B cell (primary cell): ENCODE measurements around the gene TRIM41. TPM values are rescaled to one million over a fixed set of nuclear protein-coding genes. Genes with fewer than 3 reads are reported as not detected.
"Not testable (repeated sequence)": the region's sequence is repeated elsewhere in the genome, so short reads cannot be mapped to it uniquely, and the experiment has no call there.

ENCODE experiments used
- ATAC-seq: fragments of 200-7000 bp; cut with Tn5 transposase; one replicate; pipeline ENCODE4 v1.10.0; 2021; ENCODE audit warnings: low read depth, mild to moderate bottlenecking, moderate number of reproducible peaks, moderate library complexity
- CTCF ChIA-PET: fragments of 350-600 bp; sonication (Branson Sonifier 250); formaldehyde crosslinking; loops from one replicate; lab custom pipeline; 2021; ENCODE audit warnings: antibody characterized with exemption, inconsistent platforms; lab: Charles Lee
- POLR2A ChIA-PET: fragments of 350-600 bp; sonication (Branson Sonifier 250); formaldehyde crosslinking; loops from one replicate; lab custom pipeline; 2021; ENCODE audit warnings: antibody characterized with exemption; lab: Charles Lee
- DNase-seq: peaks from one replicate; pipeline ENCODE4 v3.0.0; 2013
- H2AFZ ChIP-seq: 2 replicates; pipeline ENCODE4 v1.6.1; 2012; ENCODE audit warnings: mild to moderate bottlenecking, low read depth, low read length; ENCODE audit not compliant: insufficient read depth, poor library complexity, severe bottlenecking
- H3K27ac ChIP-seq, 2 donors: 1 replicate in 1 of 2; 2 replicates in 1 of 2; pipeline ENCODE4 v1.5.1; 2012 to 2013; ENCODE audit warnings: low read length in 2 of 2, mild to moderate bottlenecking in 2 of 2, moderate library complexity in 1 of 2
- H3K27me3 ChIP-seq, 4 experiments: fragments of 200-600 bp in 1 of 4; sonication (generic) in 1 of 4; replicated peaks in 1 of 4; 1 replicate in 2 of 4; 2 replicates in 2 of 4; pipeline versions ENCODE4 v1.6.1 to v1.7.0; 2013 to 2016; ENCODE audit warnings: low read length in 3 of 4, mild to moderate bottlenecking in 2 of 4, mixed read lengths in 1 of 4, moderate library complexity in 1 of 4; ENCODE audit not compliant: insufficient read depth in 4 of 4, control insufficient read depth in 3 of 4; ENCODE audit errors: control extremely low read depth in 1 of 4
- H3K36me3 ChIP-seq, 2 experiments: replicated peaks in 1 of 2; 1 replicate in 1 of 2; 2 replicates in 1 of 2; pipeline versions ENCODE4 v1.6.1 to v1.7.1; 2013; ENCODE audit warnings: low read length in 1 of 2; ENCODE audit not compliant: insufficient read depth in 2 of 2, control insufficient read depth in 1 of 2; ENCODE audit errors: control extremely low read depth in 1 of 2, extremely low read depth in 1 of 2
- H3K4me1 ChIP-seq, 2 donors: fragments of 200-600 bp in 1 of 2; sonication (generic) in 1 of 2; 1 replicate in 1 of 2; 2 replicates in 1 of 2; pipeline versions ENCODE4 v1.5.1 to v1.6.1; 2013 to 2017; ENCODE audit warnings: low read length in 2 of 2; ENCODE audit not compliant: control insufficient read depth in 2 of 2, insufficient read depth in 2 of 2
- H3K4me2 ChIP-seq: replicated peaks from 2 replicates; pipeline ENCODE3; 2012; ENCODE audit warnings: mild to moderate bottlenecking, low read depth, low read length; ENCODE audit not compliant: poor library complexity, severe bottlenecking
- H3K4me3 ChIP-seq, 5 experiments: fragments of 200-600 bp in 1 of 5; sonication (generic) in 1 of 5; 1 replicate in 3 of 5; 2 replicates in 2 of 5; pipeline versions ENCODE4 v1.5.1 to v1.7.0; 2011 to 2016; ENCODE audit warnings: low read length in 4 of 5, mild to moderate bottlenecking in 4 of 5, low read depth in 2 of 5, control low read depth in 1 of 5, moderate library complexity in 1 of 5; ENCODE audit not compliant: insufficient read depth in 1 of 5; ENCODE audit errors: control extremely low read depth in 1 of 5, extremely low read depth in 1 of 5
- H3K79me2 ChIP-seq: fragments of 200-600 bp; sonication (generic); one replicate; pipeline ENCODE4 v1.6.0; 2016; ENCODE audit warnings: low read length; ENCODE audit not compliant: control insufficient read depth, insufficient read depth
- H3K9ac ChIP-seq: fragments of 200-600 bp; sonication (generic); 2 replicates; pipeline ENCODE4 v1.6.1; 2017; ENCODE audit warnings: mild to moderate bottlenecking, low read length, moderate library complexity
- H3K9me3 ChIP-seq, 3 donors: one replicate each; pipeline versions ENCODE4 v1.6.1 to v1.7.1; 2013; ENCODE audit warnings: low read length in 2 of 3; ENCODE audit not compliant: control insufficient read depth in 2 of 3, insufficient read depth in 1 of 3; ENCODE audit errors: control extremely low read depth in 1 of 3
- H4K20me1 ChIP-seq: 2 replicates; pipeline ENCODE4 v1.6.0; 2012; ENCODE audit warnings: mild to moderate bottlenecking, low read length; ENCODE audit not compliant: insufficient read depth, control insufficient read depth, poor library complexity, severe bottlenecking
- H3K27ac Mint-ChIP-seq: one replicate; pipeline ENCODE4 v1.8.0; 2021; ENCODE audit warnings: mixed read lengths
- H3K27me3 Mint-ChIP-seq: one replicate; pipeline ENCODE4 v1.8.0; 2021; ENCODE audit warnings: mixed read lengths
- H3K4me1 Mint-ChIP-seq: one replicate; pipeline ENCODE4 v1.8.0; 2021; ENCODE audit warnings: mixed read lengths
- H3K4me3 Mint-ChIP-seq: one replicate; pipeline ENCODE4 v1.8.0; 2021; ENCODE audit warnings: mixed read lengths
- H3K9me3 Mint-ChIP-seq: one replicate; pipeline ENCODE4 v1.8.0; 2022; ENCODE audit warnings: mixed read lengths; ENCODE audit not compliant: insufficient read depth
- EZH2 ChIP-seq: IDR thresholded peaks from 2 replicates; pipeline ENCODE4 v1.6.1; 2012; ENCODE audit warnings: borderline replicate concordance, low read depth, mild to moderate bottlenecking, moderate library complexity, low read length; ENCODE audit not compliant: insufficient read depth, poor library complexity, severe bottlenecking
- whole genome bisulfite sequencing: methylation state at CpG from one replicate; pipeline ENCODE4 v1.1.5; 2013; ENCODE audit warnings: missing lambda C conversion rate; ENCODE audit not compliant: insufficient coverage; 5-methylcytosine and 5-hydroxymethylcytosine counted together
- intact Hi-C: fragments of 100-400 bp; cut with micrococcal nuclease; formaldehyde crosslinking; loops from one replicate; pipeline ENCODE4 v1.10.0; 2022
- polyA plus RNA-seq: library from polyadenylated mRNA; depleted of rRNA; stranded (reverse); fragments of >200 nt; gene quantifications from 2 replicates; pipeline ENCODE4 v1.2.3, GENCODE V29; 2012
- total RNA-seq, 2 donors: library from RNA; stranded (reverse); fragments of 120-200 nt in 1 of 2; gene quantifications; 1 replicate in 1 of 2; 2 replicates in 1 of 2; pipeline versions ENCODE4 v1.2.3 to v1.2.4, GENCODE V29; 2013 to 2022
- TF ChIP-seq, protein P1 (sequence below): fragments of 200-600 bp; IDR thresholded peaks from one replicate; pipeline ENCODE4 v1.8.0; 2022; ENCODE audit warnings: antibody characterized with exemption, mild to moderate bottlenecking

The TRIM41 gene
- total and polyA plus RNA-seq, 2 donors (not counting 1 experiment from before 2014, with no cell fraction given) = 28.4 to 44.3 TPM

DNA sequence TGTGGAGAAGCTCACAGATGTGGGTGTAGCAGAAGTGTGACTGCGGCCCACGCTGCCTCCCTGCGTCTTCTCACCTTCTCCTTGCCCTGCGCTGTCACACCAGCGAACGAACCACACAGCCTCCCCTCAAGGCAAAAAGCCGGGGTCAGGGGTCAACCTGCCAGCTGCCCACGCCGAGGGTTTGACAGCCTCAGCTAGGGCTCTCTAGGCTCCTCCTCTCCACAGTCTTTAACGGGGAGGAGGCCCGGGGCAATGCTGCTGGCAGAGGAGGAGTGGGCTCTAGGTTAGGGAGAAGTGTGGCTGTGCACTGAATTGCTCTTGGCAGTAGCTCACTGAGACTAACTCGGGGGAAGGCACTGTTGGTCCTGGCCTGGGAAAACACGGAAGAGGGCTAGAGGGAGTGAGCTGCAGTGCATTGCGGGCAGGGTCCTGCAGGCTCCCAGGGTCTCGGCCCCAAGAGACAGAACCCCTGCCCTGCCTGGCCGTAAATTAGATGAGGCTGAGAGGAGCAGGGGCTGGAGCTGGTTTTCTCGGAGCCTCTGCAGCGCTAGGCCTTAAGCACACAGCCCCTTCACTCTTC lies 42.1 kb downstream of the TRIM41 start:
- H3K4me3 Mint-ChIP-seq = no peak overlapping the region
- no peaks in the 10 kb centered on the region for H3K27me3 Mint-ChIP-seq
- no peak overlapping the region for H3K4me3 ChIP-seq
- H3K27me3 ChIP-seq = no peaks in the 10 kb centered on the region
- TF ChIP-seq, protein P1, sequence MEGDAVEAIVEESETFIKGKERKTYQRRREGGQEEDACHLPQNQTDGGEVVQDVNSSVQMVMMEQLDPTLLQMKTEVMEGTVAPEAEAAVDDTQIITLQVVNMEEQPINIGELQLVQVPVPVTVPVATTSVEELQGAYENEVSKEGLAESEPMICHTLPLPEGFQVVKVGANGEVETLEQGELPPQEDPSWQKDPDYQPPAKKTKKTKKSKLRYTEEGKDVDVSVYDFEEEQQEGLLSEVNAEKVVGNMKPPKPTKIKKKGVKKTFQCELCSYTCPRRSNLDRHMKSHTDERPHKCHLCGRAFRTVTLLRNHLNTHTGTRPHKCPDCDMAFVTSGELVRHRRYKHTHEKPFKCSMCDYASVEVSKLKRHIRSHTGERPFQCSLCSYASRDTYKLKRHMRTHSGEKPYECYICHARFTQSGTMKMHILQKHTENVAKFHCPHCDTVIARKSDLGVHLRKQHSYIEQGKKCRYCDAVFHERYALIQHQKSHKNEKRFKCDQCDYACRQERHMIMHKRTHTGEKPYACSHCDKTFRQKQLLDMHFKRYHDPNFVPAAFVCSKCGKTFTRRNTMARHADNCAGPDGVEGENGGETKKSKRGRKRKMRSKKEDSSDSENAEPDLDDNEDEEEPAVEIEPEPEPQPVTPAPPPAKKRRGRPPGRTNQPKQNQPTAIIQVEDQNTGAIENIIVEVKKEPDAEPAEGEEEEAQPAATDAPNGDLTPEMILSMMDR = no peak
- TF ChIP-seq EZH2 = no peak
- DNase-seq (no peak), ATAC-seq (no peak)
- H3K27ac ChIP-seq = no peak overlapping the region
- intact Hi-C loops = no loop called here
- H3K27ac Mint-ChIP-seq = no peak overlapping the region
- peaks cover 0 to 8% of the 10 kb centered on the region in 2 experiments for H3K36me3 ChIP-seq
- WGBS = over 99% methylated on average over 13 of the region's 18 CpGs
- H4K20me1 ChIP-seq = peaks cover 13% of the 10 kb centered on the region
- H3K79me2 ChIP-seq = peaks cover 36% of the 10 kb centered on the region
- H2AFZ ChIP-seq = no peak overlapping the region
- H3K4me1 Mint-ChIP-seq = peaks cover 12% of the 10 kb centered on the region
- H3K4me1 ChIP-seq = peaks cover 6 to 12% of the 10 kb centered on the region in 2 donors
- peaks cover 0 to 9% (median 0%) of the 10 kb centered on the region in 3 donors for H3K9me3 ChIP-seq
- no peak overlapping the region for H3K4me2 ChIP-seq
- POLR2A ChIA-PET = interaction anchor here (0.7 kb wide), 1 partner anchor 1567 kb away, joined by 7 read pairs; no protein-coding TSS in a partner anchor
- CTCF ChIA-PET = no interaction called here
- no peak overlapping the region for H3K9ac ChIP-seq
- no peaks in the 10 kb centered on the region for H3K9me3 Mint-ChIP-seq

DNA sequence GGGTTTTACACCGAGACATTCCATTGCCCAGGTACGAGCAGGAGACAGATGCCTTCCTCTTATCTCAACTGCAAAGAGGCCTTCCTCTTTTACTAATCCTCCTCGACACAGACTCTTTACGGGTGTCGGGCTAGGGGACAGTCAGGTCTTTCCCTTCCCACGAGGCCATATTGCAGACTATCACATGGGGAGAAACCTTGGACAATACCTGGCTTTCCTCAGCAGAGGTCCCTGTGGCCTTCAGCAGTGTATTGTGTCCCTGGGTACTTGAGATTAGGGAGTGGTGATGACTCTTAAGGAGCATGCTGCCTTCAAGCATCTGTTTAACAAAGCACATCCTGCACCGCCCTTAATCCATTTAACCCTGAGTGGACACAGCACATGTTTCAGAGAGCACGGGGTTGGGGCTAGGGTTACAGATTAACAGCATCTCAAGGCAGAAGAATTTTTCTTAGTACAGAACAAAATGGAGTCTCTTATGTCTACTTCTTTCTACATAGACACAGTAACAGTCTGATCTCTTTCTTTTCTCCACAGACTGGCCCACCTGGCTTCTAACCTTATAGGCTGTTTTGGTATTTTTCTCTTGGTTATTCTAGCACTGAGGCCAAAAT lies 44.3 kb downstream of the TRIM41 start:
- H3K27ac Mint-ChIP-seq, H2AFZ ChIP-seq, H3K4me2 ChIP-seq, CTCF ChIA-PET, POLR2A ChIA-PET, H3K4me1 Mint-ChIP-seq, H3K9ac ChIP-seq, H3K9me3 Mint-ChIP-seq, H3K9me3 ChIP-seq, H3K4me3 Mint-ChIP-seq, H3K27ac ChIP-seq, ATAC-seq, DNase-seq, intact Hi-C loops, H3K36me3 ChIP-seq, H3K27me3 Mint-ChIP-seq, H3K4me1 ChIP-seq, H3K27me3 ChIP-seq, H3K4me3 ChIP-seq: not testable (repeated sequence)
- Histone ChIP-seq H4K20me1 (peaks cover 10% of the 10 kb centered on the region), H3K79me2 (peaks cover 15% of the 10 kb centered on the region)
- 90% methylated on average over 2 of the region's 8 CpGs for WGBS

DNA sequence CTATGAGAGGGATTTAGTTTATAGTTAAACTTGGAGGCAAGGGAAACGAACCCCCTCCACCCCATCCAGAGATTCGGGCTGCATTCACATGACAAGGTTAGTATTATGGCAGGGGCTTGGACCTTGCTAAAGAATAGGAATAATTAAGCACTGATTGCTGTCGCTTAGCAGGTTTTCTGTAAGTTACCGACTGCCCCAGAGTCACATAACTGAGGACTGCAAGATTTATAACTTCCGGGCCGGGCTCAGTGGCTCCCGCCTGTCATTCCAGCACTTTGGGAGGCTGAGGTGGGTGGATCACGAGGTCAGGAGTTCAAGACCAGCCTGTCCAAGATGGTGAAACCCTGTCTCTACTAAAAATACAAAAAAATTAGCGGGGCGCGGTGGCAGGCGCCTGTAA lies 44.8 kb downstream of the TRIM41 start:
- intact Hi-C loops, H3K9me3 ChIP-seq: not testable (repeated sequence)
- WGBS = 100% methylated on average over 5 of the region's 12 CpGs

More for the DNA sequence above, 44.8 kb downstream of the TRIM41 start:
- H3K36me3 ChIP-seq, H3K4me3 ChIP-seq, H2AFZ ChIP-seq, H3K4me1 ChIP-seq, DNase-seq, H3K27ac ChIP-seq, H3K27me3 ChIP-seq, H3K9ac ChIP-seq, H4K20me1 ChIP-seq, H3K27ac Mint-ChIP-seq, H3K4me3 Mint-ChIP-seq, H3K4me1 Mint-ChIP-seq, H3K9me3 Mint-ChIP-seq, H3K4me2 ChIP-seq, H3K27me3 Mint-ChIP-seq, CTCF ChIA-PET, POLR2A ChIA-PET, ATAC-seq: not testable (repeated sequence)
- H3K79me2 ChIP-seq = peaks cover 10% of the 10 kb centered on the region
